ENCODE data around the gene TENT4B.

TENT4B gene

DNA sequence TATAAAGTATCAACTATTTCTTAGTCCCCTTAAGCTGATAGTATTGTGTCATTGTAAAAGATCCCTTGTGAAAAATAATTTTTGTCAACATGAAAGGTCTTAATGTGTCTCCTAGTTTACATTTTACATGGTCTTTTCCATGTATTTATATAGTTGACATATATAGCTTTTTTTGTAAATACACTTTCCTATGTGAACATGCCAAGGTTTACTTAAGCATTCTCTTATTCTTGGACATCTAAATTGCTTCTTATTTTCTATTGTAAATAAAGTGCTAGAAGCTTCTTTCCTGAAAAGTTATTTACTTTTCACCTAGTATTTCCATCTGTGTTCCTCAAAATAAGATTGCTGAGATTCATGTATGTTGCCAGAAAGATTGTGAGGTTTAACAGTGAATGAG is 29.3 kb downstream of the TENT4B start:
- no peak overlapping the region for H3K27ac ChIP-seq
- TF ChIP-seq, protein P1, sequence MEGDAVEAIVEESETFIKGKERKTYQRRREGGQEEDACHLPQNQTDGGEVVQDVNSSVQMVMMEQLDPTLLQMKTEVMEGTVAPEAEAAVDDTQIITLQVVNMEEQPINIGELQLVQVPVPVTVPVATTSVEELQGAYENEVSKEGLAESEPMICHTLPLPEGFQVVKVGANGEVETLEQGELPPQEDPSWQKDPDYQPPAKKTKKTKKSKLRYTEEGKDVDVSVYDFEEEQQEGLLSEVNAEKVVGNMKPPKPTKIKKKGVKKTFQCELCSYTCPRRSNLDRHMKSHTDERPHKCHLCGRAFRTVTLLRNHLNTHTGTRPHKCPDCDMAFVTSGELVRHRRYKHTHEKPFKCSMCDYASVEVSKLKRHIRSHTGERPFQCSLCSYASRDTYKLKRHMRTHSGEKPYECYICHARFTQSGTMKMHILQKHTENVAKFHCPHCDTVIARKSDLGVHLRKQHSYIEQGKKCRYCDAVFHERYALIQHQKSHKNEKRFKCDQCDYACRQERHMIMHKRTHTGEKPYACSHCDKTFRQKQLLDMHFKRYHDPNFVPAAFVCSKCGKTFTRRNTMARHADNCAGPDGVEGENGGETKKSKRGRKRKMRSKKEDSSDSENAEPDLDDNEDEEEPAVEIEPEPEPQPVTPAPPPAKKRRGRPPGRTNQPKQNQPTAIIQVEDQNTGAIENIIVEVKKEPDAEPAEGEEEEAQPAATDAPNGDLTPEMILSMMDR (conservative IDR thresholded peaks at IDR 0.05), result no peak
- no peak for TF ChIP-seq ZFX (IDR thresholded peaks at IDR 0.05)

DNA sequence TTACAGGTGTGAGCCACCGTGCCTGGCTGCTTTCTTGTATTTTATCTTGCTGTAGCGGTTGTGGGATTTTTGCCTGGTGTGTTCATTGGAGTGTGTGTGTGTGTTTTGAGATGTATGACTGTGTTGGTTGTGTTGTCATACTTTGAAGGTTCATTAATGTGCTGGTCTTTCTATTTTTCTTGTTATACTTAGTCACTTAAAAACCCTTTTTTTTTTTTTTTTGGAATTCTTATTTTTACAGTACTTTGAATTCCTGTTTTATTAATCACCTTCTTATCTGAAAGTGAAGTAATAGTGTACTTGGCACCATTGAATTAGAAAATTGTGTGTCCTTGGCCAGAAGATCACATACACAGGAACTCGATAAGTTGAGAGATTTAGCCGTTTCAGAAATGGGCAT is 30.2 kb downstream of the TENT4B start:
- no peak for TF ChIP-seq ZFX (IDR thresholded peaks at IDR 0.05)
- TF ChIP-seq, protein P1 (conservative IDR thresholded peaks at IDR 0.05), result no peak

DNA sequence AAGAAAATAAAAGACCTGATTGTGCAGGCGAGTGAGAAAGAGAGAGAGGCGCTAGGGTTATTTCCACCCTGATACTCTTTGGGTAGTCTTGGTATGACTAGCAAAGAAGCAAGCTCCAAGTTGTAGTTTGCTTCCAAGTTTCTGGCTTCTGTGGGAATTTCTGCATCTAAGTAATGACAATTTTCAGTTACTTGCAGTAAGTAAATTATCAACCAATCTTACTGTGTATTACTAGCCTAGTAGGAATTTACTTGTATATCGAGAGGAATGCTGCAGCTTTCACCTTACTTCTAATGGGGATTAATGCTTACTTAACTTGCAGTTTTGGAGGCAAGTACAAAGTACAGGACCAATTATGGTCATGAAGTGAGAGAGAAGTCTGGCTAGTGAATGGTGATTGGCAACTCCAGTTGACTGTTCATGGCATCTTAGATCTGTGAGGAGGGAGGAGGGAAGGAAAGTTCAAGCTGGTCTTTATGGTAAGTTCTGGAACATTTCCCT is 31.9 kb downstream of the TENT4B start:
- TF ChIP-seq, protein P1 (conservative IDR thresholded peaks at IDR 0.05), result no peak
- no peak for TF ChIP-seq ZFX (IDR thresholded peaks at IDR 0.05)
- no peak overlapping the region for H3K27ac ChIP-seq

More for the DNA sequence above, 30.2 kb downstream of the TENT4B start:
- no peak overlapping the region for H3K27ac ChIP-seq

DNA sequence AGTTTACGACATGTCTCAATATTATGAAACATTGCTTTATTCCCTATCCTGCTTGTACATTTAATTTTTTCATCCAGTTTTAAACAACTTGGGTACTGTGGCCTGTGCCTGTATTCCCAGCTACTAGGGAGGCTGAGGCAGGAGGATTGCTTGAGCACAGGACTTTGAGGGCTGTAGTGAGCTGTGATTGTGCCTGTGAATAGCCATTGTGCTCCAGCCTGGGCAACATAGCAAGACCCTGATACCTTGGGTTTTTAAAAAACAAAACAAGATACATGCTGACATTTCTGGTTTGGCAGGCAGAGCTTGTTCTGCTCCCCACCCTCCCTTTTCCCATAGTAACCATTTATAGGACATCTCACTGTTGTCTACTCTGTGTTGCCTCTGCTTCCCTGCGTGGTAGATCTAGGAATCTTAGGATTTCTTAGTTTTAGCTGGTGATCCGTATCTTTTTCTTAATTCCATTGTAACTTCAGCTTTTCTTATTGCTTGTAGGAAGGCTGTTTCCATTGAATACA is 35.6 kb downstream of the TENT4B start:
- no peak overlapping the region for H3K27ac ChIP-seq
- TF ChIP-seq ZFX (IDR thresholded peaks at IDR 0.05), result no peak
- TF ChIP-seq, protein P1 (conservative IDR thresholded peaks at IDR 0.05), result no peak

DNA sequence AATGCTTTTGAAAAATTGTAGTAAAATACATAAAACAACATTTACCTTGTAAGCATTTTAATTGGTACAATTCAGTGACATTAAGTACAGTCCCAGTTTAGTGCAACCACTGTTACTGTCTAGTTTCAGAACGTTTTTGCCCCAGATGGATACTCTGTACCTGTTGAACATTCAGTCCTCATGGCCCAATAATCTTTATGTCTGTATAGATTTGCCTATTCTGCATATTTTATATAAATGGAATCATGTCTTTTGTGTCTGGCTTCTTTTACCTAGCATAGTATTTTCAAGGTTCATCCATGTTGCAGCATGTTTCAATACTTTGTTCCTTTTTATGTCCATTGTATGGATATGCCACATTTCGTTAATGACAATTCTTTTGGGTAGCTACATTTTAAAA is 37.2 kb downstream of the TENT4B start:
- no peak overlapping the region for H3K27ac ChIP-seq
- TF ChIP-seq ZFX (IDR thresholded peaks at IDR 0.05), result no peak
- TF ChIP-seq, protein P1 (conservative IDR thresholded peaks at IDR 0.05), result no peak

DNA sequence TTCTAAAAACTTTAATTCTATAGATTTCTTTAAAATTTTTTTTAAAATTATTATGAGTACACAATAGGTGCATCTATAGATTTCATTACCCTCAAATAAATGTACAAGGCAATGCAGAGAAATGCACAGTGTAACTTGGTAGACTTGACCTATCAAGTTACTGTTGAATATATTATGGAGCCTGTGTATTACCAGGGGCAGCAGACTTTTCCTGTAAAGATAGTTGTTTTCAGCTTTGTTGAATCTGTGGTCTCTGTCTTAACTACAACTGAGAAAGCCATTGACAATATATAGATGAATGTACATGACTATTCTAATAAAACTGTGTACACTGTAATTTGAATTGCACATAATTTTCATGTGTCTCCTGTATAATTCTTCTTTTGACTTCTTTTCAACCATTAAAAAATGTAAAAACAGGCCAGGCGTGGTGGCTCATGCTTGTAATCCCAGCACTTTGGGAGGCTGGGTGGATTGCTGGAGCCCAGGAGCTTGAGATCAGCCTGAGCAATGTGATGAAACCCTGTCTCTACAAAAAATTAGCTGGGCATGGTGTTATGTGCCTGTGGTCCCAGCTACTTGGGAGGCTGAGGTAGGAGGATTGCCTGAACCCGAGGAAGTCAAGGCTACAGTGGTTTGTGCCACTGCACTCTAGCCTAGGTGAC is 39.4 kb downstream of the TENT4B start:
- TF ChIP-seq, protein P1 (conservative IDR thresholded peaks at IDR 0.05), result no peak
- no peak for TF ChIP-seq ZFX (IDR thresholded peaks at IDR 0.05)
- no peak overlapping the region for H3K27ac ChIP-seq

DNA sequence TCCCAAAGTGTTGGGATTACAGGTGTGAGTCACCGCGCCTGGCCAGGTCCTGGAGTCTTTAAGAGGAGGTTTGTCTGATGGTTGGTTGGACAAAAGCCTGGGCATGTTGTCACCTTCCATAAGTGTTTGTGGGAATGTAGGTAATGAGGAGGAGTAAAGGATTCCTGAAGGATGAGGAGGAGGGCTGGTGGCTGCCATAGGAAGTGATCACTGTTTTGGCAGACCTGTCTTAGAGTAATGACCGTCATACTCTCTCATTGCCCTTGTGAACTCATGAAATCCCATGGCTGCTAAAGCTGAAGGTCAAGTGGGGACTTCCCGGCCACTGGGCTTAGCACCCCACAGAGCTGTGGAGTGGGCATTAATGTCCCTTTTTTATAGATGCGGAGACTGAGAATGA is 40.5 kb downstream of the TENT4B start:
- no peak overlapping the region for H3K27ac ChIP-seq
- TF ChIP-seq ZFX (IDR thresholded peaks at IDR 0.05), result no peak
- TF ChIP-seq, protein P1 (conservative IDR thresholded peaks at IDR 0.05), result no peak

All from C4-2B (cell line).